Skeletal muscle satellite cell (primary cell): ENCODE measurements around the gene ZNF248.
"Not testable (repeated sequence)": the region's sequence is repeated elsewhere in the genome, so short reads cannot be mapped to it uniquely, and the experiment has no call there.

Experiments
- H3K27me3 ChIP-seq: 2 replicates; pipeline ENCODE4 v1.7.0; 2013; ENCODE audit warnings: low read length; ENCODE audit not compliant: control insufficient read depth, insufficient read depth
- H3K36me3 ChIP-seq: 2 replicates; pipeline ENCODE4 v1.7.0; 2013; ENCODE audit warnings: mild to moderate bottlenecking, control low read depth, low read length; ENCODE audit not compliant: insufficient read depth
- H3K4me1 ChIP-seq: 2 replicates; pipeline ENCODE4 v1.7.0; 2013; ENCODE audit warnings: low read length; ENCODE audit not compliant: control insufficient read depth, insufficient read depth
- H3K4me2 ChIP-seq: 2 replicates; pipeline ENCODE4 v1.7.0; 2013; ENCODE audit warnings: mild to moderate bottlenecking, low read length
- H3K4me3 ChIP-seq: 2 replicates; pipeline ENCODE4 v1.7.0; 2013; ENCODE audit warnings: low read length
- H3K9ac ChIP-seq: 2 replicates; pipeline ENCODE4 v1.7.0; 2013; ENCODE audit warnings: mild to moderate bottlenecking, low read depth, low read length, moderate library complexity
- H3K9me3 ChIP-seq: replicated peaks from 2 replicates; pipeline ENCODE4 v1.7.0; 2013; ENCODE audit warnings: mild to moderate bottlenecking, control low read depth, low read length

Gene ZNF248

GRCh38 chr10:37865264-37865663 lies 7.9 kb upstream of the ZNF248 start:
- no peaks in the 10 kb centered on the region for H3K36me3 ChIP-seq
- no peaks in the 10 kb centered on the region for H3K9me3 ChIP-seq
- H3K9ac ChIP-seq: no peak overlapping the region
- H3K4me3 ChIP-seq: no peak overlapping the region
- H3K27me3 ChIP-seq: no peaks in the 10 kb centered on the region
- H3K4me1 ChIP-seq: no peaks in the 10 kb centered on the region
- no peak overlapping the region for H3K4me2 ChIP-seq

DNA sequence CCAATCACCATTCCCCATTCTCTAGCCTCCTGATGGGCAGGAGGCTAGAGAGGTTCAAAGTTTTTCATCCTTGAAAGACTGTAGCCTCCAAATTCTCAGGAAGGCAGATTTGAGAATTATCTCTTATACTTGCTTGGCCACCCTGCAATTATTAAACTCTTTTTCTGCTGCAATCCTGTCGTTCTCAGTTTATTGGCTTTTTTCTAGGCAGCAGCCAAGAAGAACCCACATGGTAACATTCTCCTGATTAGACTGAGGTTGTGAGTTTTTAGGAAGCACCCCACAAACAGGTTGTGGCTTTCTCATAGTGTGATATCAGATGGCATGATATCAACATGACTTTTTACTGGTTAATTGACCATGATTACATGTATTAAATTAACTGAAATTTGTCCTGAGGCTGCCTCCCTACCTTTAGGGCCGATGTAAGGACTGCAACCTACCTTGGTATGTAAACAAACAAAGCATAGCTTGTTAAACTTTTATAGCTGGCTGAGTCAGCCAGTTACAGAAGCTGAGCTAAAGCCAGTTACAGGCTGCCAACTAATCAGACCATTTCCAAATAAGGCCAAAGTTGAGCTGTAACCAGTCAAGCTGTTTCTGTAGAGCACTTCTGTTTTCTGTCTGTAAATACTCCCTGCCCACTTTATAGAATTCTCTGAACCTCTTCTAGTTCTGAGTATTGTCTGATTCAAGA lies 3.2 kb upstream of the ZNF248 start:
- no peak overlapping the region for H3K4me2 ChIP-seq
- H3K4me1 ChIP-seq: peaks cover 14% of the 10 kb centered on the region
- H3K9me3 ChIP-seq: no peaks in the 10 kb centered on the region
- no peaks in the 10 kb centered on the region for H3K27me3 ChIP-seq
- no peak overlapping the region for H3K4me3 ChIP-seq
- H3K9ac ChIP-seq: no peak overlapping the region
- no peaks in the 10 kb centered on the region for H3K36me3 ChIP-seq

- H3K4me1 ChIP-seq: peaks cover 20% of the 10 kb centered on the region
- H3K4me2 ChIP-seq, H3K9ac ChIP-seq, H3K36me3 ChIP-seq, H3K9me3 ChIP-seq, H3K4me3 ChIP-seq, H3K27me3 ChIP-seq: not testable (repeated sequence)
Observed at GRCh38 chr10:37859270-37859669, 1.9 kb upstream of the ZNF248 start.

DNA sequence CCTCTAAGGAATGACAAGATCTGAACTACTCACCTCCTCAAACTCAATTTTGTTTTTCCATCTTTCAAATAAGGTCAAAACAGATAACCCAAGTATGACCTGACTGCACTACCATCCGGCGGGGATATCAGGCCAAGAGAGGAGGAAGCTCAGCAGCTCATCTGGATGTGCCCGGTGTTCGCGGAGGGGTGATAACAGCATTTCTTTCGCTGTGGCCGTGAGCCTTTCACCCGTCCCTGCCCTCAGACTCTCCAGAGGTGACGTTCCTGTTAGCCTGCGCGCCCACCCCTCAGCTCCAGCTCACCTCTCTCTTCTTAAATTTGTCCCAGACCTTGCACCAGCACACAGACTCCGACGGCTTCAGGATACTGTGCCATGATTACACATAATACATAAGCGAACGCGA lies 526 bp downstream of the ZNF248 start:
- peak overlapping the region; percentile 99 for H3K4me2 ChIP-seq
- H3K9ac ChIP-seq: peak overlapping the region; percentile 96
- no peaks in the 10 kb centered on the region for H3K36me3 ChIP-seq
- H3K27me3 ChIP-seq: no peaks in the 10 kb centered on the region
- H3K9me3 ChIP-seq: no peaks in the 10 kb centered on the region
- peak overlapping the region; percentile 82 for H3K4me3 ChIP-seq
- H3K4me1 ChIP-seq: peaks cover 20% of the 10 kb centered on the region

DNA sequence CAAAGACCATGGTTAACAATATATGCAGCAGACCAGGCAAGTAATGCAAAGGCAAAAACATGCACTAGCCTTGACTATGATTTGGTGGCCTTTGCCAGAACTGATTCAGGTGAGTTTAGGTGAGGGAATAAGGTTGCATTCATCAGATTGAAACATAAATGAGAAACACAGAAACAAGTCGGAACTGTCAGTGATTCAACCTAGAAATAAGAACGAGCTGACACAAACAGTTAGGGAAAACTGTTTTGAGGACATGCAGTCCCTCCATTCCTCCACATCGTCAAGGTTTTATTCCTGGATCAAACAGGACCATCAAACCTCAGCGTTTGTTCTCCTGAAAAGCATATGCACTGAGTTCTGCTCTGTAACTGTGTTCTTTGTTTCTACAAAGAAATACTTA lies 1.8 kb downstream of the ZNF248 start:
- Histone ChIP-seq H3K9me3 (no peaks in the 10 kb centered on the region), H3K36me3 (no peaks in the 10 kb centered on the region), H3K27me3 (no peaks in the 10 kb centered on the region), H3K4me1 (peaks cover 20% of the 10 kb centered on the region), H3K4me2 (peak overlapping the region; percentile 99), H3K9ac (peak overlapping the region; percentile 22), H3K4me3 (peak overlapping the region; percentile 53)

DNA sequence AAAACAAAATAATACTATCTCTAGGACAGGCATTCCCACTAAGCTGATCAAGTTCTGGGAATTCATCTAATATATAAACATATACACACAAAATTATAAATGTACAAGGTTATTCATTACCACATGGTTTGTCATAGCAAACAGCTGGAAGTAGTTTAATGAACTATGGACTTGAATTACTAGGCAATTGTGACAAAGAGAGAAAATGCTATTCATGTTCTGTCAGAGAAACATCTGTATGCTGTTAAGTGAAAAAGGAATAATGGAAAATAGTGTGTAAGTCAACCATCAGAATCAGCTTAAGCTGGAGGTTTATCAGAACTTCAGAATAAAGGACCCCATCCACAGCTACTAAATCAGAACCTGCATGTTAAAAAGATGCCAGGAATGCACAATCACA lies 2.8 kb downstream of the ZNF248 start:
- Histone ChIP-seq H3K36me3 (no peaks in the 10 kb centered on the region), H3K4me1 (peaks cover 20% of the 10 kb centered on the region), H3K4me3 (no peak overlapping the region), H3K27me3 (no peaks in the 10 kb centered on the region), H3K9ac (no peak overlapping the region), H3K4me2 (peak overlapping the region; percentile 19), H3K9me3 (no peaks in the 10 kb centered on the region)

DNA sequence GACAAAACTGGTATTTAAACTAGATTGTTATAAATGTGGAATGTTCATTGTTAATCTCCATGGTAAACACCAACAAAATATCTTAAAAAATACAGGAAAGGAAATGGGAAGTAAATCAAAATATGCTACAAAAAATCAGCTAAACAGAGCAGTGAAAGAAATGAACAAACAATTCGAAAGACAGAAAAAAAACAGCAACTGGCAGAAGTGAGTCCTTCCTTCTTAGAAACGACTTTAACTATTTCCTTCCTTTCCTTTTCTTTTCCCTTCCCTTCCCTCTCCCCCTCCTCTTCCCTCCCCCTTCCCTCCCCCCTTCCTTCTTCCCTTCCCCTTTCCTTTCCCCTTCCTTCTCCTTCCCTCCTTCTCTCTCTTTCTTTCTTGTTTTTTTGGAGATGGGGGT lies 12.8 kb downstream of the ZNF248 start:
- Histone ChIP-seq H3K4me3 (no peak overlapping the region), H3K4me1 (no peaks in the 10 kb centered on the region), H3K36me3 (peaks cover 8% of the 10 kb centered on the region), H3K9ac (no peak overlapping the region), H3K4me2 (no peak overlapping the region), H3K27me3 (no peaks in the 10 kb centered on the region), H3K9me3 (no peaks in the 10 kb centered on the region)

GRCh38 chr10:37839243-37839642 lies 18.2 kb downstream of the ZNF248 start:
- Histone ChIP-seq H3K36me3 (peaks cover 23% of the 10 kb centered on the region), H3K9me3 (no peaks in the 10 kb centered on the region), H3K4me2 (no peak overlapping the region)

DNA sequence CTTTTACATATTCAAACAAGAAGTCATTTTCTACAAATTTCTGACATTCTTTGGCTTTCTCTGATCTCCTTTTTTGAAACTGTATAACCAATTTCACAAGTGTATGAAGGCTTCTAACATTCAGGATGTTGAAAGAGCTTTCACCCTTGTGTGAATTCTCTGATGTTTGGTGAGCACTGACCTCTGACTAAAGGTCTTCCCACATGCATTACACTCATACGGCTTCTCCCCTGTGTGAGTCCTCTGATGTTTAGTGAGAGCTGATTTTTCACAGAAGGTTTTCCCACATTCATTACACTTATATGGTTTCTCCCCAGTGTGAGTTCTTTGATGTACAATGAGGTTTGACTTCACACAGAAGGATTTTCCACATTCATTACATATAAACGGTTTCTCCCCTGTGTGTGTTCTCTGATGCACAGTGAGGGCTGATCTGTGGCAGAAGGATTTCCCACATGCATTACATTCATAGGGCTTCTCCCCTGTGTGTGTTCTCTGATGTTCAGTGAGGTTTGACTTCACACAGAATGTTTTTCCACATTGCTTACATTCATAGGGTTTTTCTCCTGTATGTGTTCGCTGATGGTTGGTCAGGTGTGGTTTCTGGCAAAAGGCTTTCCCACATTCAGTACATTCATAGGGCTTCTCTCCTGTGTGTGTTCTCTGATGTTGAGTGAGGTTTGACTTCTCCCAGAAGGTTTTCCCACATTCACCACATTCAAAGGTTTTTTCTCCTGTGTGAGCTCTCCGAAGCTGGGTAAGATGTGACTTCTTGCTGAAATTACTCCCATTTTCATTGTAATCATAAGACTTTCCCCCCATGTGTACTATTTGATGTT lies 25.7 kb downstream of the ZNF248 start:
- Histone ChIP-seq H3K9me3 (peaks cover 24% of the 10 kb centered on the region), H3K27me3 (no peaks in the 10 kb centered on the region), H3K4me2 (no peak overlapping the region), H3K4me1 (no peaks in the 10 kb centered on the region), H3K36me3 (peaks cover 58% of the 10 kb centered on the region), H3K9ac (no peak overlapping the region), H3K4me3 (no peak overlapping the region)

More at GRCh38 chr10:37839243-37839642, 18.2 kb downstream of the ZNF248 start:
- Histone ChIP-seq H3K9ac (no peak overlapping the region), H3K4me1 (no peaks in the 10 kb centered on the region), H3K27me3 (no peaks in the 10 kb centered on the region), H3K4me3 (no peak overlapping the region)

DNA sequence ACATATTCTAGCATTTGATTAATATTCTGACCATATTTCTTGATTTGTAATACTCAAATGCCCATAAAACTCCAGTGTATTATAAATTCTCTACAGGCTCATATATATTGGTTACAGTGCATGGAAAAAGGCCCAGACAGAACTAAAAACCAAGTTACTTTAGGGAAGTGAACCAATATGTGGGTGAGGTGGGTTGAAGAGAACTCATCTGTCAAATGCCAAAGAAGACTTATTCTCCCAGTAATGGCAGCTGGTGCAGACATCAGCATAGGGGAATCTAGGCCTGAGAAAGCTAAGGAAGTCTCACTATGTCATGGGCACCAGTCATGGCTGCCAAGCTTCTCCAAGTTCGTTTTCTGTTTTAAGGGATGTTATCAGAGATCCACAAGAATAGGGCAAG lies 30.6 kb downstream of the ZNF248 start:
- H3K4me2 ChIP-seq: no peak overlapping the region
- H3K36me3 ChIP-seq: peaks cover 28% of the 10 kb centered on the region
- H3K27me3 ChIP-seq: no peaks in the 10 kb centered on the region
- no peak overlapping the region for H3K9ac ChIP-seq
- H3K4me3 ChIP-seq: no peak overlapping the region
- H3K9me3 ChIP-seq: peaks cover 8% of the 10 kb centered on the region
- no peaks in the 10 kb centered on the region for H3K4me1 ChIP-seq

- no peak overlapping the region for H3K9ac ChIP-seq
- H3K4me3 ChIP-seq: no peak overlapping the region
- H3K4me1 ChIP-seq: no peaks in the 10 kb centered on the region
- H3K9me3 ChIP-seq: peaks cover 2% of the 10 kb centered on the region
- no peak overlapping the region for H3K4me2 ChIP-seq
- no peaks in the 10 kb centered on the region for H3K27me3 ChIP-seq
- H3K36me3 ChIP-seq: no peaks in the 10 kb centered on the region
Observed at GRCh38 chr10:37821237-37821636, 36.2 kb downstream of the ZNF248 start.

GRCh38 chr10:37819797-37820196 lies 37.6 kb downstream of the ZNF248 start:
- Histone ChIP-seq H3K4me1 (no peaks in the 10 kb centered on the region), H3K4me3 (no peak overlapping the region), H3K9ac (no peak overlapping the region), H3K9me3 (peaks cover 2% of the 10 kb centered on the region), H3K36me3 (no peaks in the 10 kb centered on the region), H3K4me2 (no peak overlapping the region), H3K27me3 (no peaks in the 10 kb centered on the region)
